ENCODE measurements around the gene RTP5.

DNA sequence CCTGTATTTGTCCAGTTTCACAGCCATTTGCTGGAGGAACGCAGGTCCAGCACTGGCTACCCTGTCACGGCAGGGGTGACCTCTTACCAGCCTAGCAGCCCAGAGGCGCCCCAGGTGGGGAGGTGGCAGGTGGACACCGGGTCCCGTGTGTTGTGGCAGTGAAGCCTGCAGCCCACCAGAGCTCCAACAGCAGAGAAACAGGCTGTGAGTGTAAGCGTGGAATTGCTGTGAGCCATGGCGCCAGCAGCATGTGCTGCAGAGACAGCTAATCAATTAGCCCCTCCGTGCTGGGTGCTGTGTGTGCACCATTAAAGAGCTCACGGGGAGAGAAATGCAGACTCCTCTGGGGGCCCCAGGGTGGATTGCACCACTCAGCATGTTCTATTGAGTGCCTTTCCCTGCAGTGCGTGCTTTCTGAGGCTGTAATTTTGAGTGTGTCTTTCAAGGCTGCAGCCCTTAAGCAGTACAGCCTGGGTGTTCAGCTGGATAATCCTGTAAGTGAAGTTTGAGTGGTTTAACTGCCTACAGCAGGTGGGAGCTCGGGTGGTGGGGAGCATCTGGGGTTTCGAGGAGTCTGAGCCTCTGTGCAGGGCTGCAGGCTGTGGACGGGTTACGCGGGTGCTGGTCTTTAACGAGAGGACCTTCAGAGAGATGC is 15.9 kb downstream of the RTP5 start:
- no peak for TF ChIP-seq CTCF (IDR thresholded peaks at IDR 0.05)
- no peak for TF ChIP-seq POLR2A (IDR thresholded peaks at IDR 0.05)

All from heart left ventricle (tissue), 13 donors.